Hippocampal formation (tissue), 2 donors: ENCODE data around the gene SLFN11.
A peak's percentile ranks its signal among the peaks of the same experiment; 100 is the strongest.
"Not testable (repeated sequence)": the region's sequence is repeated elsewhere in the genome, so short reads cannot be mapped to it uniquely, and the experiment has no call there.

Experiments used
- DNase-seq, 2 donors: peaks; one replicate each; lab custom pipeline; 2025; lab: John Stamatoyannopoulos, UW

Gene SLFN11

DNA sequence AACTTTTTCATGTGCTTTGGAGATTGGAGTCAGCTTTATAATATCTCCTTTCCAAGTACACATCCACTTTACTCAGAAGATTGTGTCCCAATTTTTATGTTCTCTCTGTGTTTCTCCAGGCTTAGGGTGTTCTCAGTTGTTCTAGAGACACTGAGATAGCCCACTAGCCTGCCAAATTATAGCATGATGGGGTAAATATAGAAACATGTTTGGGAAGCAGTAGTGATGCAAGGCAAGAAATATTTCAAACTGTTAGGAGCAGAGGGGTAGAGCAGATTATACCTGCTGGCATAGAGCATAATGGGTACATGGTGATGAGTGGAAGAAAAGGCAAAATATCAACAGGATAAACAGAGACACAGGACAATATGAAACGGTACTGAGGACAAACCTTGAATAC lies 12.4 kb downstream of the SLFN11 start:
- no peak for DNase-seq

DNA sequence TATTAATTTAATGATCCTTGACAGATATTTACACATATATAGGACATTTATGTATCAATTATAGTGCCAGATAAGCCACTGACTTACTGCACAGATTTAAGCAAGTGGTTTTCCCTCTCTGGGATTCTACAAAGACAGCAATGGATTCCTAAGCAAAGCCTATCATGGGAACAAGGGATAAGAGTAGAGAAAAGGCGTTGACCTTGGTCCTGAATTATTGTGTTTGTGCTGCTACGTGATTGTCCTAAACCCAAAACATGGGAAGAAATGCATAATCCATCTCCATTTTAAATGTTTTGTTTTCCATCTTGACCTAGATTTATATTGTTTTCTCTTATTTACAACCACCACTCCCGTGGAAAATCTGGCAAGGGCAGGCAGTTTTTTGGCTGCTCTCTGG lies 14.0 kb downstream of the SLFN11 start:
- no peak for DNase-seq

DNA sequence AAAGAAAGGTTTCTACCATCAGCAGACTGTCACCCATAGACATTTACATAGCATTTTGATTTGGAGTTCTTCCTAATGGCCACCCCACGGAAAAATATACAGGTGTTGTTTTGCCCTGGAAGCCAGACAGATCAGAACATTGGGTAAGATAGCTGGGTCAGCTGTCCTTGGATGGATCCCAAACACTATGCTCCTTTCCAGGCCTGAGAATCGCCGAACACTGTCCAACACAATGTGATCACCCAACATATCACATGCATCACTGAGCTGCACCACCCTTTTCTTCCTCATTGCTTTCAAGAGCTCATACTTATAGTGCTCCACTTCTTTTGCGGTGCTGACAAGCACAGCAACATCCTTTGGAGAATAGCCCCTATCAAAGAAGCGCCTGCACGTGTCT lies 21.1 kb downstream of the SLFN11 start:
- no peak for DNase-seq

DNA sequence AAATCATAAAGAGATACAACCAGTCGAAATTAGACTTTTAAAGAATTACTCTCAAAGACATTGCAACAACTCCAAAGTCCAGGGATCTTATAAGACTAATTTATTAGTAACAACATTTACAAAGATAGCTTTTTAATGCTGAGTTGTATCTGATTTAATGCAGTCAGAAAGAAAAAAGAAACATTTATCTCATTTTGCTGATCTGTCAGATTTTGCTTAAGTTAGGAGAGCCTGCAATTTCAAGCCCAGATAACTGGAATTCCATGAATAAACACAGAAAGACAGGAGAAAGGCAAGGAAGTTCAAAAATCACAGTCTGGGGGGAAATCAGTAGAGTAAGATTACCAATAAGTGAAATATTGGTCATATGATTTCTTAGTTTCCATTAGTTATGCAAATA lies 22.9 kb downstream of the SLFN11 start:
- DNase-seq, result no peak

DNA sequence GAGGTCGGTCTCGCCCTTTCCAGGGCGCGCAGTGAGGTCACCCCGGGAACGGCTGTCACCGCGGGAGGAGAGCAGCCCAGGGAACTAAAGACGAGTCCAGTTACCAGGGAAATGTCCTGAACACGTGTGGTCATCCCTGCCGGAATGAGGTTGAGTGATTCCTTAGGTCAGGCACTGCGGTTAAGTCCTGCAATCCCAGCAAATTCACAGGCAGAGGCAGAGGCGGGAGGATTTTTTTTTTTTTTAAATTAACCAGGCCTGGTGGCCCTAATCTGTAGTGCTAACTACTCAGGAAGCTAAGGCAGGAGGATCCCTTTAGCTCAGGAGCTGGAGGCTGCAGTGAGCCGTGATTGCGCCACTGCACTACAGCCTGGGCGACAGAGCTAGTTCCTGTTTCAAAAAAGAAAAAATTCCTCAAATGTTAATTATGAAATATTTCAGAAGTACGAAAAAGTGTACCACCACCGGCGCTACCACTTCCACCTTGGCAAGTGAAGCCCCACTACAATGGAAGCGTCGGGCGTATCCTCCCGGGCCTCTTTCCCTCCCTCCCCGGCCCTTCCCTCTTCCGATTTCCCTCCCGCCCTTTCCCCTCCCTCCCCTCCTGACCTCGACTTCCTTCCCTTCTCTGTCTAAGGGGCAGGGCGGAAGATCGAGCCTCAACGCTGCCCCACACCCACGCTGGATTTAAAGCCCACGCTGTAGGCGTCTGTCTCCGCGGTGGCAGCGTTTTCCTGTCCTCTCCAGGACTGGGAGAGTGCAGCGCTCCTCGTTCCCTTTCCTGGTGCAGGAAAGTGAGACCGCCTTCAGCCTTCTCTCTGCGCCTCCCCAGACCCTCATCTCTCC lies 27.3 kb downstream of the SLFN11 start:
- DNase-seq, result peak in 1 of 2 donors; percentile 19

DNA sequence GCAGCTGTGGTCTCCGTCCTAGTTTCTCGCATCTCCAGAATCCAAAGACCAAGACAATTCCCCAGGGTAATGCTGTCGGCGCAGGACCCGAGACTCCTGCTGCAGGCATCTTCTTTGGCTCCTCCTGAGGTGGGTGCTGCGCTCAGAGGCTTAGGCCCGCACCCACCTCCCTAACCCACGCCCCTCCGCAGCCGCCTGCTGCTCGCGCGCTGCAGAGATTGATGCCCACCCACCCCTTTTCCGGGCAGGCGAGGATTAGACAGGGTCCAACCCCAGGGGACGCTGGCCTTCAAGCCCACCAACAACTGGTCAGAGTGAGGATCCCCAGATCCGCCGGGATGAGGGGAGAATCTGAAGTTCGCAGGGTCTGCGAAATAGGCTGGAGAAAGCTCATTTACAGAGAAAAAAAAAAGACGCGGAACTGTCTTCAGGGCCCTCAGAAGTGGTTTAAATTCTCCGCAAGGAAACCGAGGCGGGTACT lies 27.9 kb downstream of the SLFN11 start:
- DNase-seq, result no peak

DNA sequence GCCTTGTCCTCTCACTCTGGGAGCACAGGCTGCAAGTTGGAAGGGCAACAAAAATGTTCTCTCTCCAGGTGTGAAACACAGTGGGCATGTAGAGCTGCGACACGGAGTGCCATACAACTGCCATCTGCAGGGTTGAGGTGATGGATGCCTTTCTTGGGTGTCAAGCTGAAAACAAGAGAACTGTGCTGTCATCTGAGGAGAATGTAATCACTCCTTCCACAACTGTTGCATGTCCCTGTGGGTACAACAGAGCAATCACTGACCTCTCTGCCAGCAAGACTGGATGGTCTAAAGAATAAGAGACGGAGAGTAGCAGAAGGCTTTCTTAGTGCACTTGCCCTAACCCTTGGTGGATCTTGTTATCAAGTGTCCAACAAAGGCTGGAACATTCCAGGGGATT lies 29.2 kb downstream of the SLFN11 start:
- DNase-seq, result no peak

DNA sequence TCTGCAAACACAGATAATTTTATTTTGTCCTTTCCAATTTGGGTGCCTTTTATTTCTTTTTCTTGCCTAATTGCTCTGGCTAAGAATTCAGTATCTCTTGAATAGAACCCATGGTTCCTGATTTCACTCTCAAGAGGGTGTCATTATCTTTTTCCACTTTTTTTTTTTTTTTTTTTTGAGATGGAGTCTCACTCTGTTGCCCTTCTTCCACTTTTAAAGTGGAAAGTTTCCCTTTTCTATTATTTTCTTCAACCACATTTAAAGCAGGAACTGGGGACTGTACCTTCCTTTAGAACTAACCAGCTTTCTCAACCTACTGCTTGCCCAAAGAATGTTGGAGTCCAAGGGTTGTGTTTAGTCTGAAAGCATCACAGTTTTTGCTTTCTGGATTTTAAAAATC lies 31.1 kb downstream of the SLFN11 start:
- no peak for DNase-seq

DNA sequence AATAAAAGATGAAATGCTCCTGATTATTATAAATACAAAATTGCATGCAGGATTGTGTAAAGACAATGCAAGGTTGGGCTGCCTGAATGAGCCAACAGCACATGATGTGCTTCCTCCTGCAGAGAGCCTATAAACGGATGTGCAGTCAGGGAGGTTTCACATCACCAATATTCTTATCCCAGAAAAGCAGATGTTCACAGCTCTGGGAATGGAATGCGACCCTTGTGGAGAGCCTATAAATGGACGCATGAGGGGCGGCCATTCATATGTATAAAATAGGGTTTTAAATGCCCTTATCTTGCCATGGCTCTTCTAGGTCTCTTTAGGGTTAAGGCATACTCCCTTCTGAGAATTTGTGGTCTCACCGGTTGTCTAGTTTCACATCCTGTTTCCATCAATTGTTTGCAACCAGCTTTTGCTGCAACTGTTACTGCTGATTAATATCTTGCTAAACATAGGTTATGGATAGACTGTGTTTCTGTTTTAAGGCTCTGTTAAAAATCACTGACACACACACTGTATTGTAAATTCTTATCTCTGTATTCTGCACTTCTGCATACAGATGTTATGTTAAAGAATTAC lies 31.9 kb downstream of the SLFN11 start:
- no peak for DNase-seq

DNA sequence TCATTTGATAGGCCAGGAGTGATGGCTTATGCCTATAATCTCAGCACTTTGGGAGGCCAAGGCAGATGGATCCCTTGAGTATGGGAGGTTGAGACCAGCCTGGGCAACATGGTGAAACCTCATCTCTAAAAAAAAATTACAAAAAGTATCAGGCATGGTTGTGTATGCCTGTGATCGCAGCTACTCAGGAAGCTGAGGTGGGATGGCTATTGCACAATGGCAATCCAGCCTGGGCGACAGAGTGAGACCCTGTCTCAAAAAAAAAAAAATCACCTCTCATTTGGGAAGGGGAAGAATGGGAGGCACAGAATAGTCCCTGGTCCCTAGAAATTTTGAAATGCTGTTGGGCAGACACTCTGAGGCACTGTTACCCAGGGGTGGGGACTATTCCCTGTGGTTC lies 35.2 kb downstream of the SLFN11 start:
- no peak for DNase-seq

DNA sequence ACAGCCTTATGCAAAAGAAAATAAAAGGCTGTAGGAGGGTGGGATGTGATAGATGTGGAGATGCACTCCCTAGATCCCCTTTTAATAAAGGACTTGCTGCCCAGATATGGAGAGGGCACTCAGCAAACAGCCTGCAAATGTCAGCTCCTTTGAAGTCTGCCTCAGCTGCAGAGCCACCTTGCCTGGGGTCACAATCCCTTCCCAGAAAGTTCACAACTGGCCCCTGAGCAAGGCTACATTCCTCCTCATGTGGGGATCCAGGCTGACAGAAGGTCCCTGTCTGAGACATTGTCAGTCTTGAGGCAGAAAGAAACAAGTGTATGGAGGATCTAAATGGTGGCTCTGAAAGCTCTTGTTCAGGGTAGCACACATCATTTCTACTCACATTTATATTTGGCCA lies 36.1 kb downstream of the SLFN11 start:
- no peak for DNase-seq

DNA sequence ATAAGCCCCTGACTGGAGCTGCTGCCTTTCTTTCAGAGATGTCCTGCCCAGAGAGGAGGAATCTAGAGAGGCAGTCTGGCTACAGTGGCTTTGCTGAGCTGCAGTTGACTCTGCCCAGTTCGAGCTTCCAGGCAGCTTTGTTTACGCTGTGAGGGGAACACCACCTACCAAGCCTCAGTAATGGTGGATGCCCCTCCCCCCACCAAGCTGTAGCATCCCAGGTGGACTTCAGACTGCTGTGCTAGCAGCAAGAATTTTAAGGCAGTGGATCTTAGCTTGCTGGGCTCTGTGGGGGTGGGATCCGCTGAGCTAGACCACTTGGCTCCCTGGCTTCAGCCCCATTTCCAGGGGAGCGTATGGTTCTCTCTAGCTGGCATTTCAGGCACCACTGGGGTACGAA lies 39.8 kb downstream of the SLFN11 start:
- DNase-seq, result not testable (repeated sequence)

DNA sequence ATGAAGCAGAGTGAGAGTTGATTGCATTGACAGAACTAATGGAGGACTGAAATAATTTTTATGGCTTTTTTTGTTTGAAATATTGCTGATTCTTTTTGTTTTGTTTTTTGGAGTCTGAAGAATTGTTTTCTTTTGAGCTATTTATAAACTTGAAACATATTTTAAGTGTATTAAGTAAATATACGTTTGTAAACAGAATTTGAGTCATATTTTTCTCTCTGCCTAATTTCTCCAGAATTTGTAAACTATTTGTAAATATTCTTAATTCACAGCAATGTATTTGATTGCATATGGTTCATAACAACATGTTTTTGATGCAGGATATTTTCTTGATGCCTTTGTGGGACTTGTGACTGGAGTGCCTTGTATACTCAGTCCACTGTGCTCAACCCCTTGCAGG lies 50.7 kb downstream of the SLFN11 start:
- DNase-seq, result no peak

DNA sequence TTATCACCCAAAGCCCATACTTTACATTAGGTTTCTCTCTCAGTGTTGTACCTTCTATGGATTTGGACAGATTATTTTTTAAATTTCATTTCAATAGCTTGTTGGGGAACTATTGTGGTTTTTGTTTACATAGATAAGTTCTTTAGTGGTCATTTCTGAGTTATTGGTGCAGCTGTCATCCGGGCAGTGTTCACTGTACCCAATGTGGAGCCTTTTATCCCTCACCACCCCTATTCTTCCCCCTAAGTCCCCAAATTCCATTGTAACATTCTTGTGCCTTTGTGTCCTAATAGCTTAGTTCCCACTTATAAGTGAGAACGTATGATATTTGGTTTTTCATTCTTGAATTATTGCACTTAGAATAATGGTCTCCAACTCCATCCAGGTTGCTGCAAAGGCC lies 57.5 kb downstream of the SLFN11 start:
- no peak for DNase-seq

DNA sequence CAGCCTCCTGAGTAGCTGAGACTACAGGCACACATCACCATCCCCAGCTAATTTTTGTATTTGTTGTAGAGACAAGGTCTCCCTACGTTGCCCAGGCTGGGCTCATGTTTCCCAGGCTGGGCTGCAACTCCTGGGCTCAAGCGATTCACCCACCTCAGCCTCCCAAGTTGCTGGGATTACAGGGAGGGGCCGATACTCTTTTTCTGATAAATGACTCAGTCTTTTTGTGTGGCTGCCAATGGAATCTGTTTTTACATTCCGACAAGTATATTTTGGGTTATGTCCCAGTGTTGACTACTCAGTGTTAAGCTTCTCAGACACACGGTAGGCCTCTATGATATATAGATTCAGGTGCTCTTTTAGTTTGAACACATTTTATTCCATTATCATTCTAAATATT lies 58.1 kb downstream of the SLFN11 start:
- no peak for DNase-seq

DNA sequence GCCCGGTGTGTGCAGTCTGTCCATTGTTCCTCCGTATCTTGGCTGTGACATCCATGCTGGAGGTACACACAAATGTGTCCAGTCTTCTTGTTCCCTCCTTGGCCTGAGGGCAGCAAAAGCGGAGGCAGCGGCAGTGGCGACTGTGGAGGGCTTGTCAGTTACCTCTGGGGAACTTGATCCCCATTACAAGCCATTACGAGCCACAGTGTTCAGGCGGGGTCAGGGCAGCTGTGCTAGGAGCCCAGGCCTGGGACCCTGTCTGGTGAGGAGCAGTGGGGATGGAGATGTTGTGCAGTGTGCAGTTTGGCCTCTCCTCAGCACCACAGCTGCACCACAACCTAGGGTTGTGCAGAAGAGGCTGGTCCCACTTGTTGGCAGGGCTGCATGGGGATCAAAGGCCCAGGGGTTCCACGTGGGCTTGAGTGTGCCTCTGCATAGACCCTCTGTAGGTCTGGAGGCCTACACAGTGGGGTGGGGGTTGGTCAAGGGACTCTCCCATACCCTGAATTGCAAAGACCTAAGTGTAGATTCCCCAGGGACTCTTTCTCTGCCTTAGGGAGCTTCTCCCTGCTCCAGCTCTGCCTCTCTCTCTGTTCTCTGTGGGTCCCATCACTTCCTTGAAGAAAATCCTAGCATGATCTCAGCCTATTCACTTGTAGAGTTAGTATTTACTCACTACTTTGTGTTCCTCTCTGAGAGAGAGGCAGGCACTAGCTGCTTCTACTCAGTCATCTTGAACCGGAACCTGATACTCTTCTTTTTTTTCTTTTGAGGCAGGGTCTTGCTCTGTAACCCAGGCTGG lies 58.8 kb downstream of the SLFN11 start:
- DNase-seq, result no peak

DNA sequence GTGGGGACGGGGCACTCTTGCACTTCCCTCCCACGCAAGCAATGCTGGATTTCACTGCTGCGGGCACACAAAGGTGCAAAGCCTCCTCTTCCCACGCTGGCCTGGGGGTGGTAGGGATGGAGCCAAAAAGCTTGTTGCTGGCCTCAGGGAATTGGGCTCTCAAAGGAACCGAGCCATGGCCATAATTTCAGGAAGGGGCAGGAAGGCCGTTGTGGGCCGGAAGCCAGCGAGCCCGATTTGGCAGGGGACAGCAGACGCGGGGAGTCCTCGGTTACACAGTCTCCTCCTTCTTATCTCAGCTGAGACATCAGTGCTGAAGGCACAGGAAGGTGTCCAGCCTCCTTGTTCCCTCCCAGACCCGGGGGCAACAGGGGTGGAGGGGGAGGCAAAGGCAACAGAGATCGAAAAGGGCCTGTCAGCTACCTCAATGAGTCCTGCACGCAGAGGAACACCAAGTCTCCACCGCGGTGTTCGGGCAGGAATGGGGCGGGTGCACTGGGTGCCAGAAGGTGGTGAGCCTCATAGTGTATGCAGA lies 59.5 kb downstream of the SLFN11 start:
- peak in 1 of 2 donors; percentile 2 for DNase-seq

DNA sequence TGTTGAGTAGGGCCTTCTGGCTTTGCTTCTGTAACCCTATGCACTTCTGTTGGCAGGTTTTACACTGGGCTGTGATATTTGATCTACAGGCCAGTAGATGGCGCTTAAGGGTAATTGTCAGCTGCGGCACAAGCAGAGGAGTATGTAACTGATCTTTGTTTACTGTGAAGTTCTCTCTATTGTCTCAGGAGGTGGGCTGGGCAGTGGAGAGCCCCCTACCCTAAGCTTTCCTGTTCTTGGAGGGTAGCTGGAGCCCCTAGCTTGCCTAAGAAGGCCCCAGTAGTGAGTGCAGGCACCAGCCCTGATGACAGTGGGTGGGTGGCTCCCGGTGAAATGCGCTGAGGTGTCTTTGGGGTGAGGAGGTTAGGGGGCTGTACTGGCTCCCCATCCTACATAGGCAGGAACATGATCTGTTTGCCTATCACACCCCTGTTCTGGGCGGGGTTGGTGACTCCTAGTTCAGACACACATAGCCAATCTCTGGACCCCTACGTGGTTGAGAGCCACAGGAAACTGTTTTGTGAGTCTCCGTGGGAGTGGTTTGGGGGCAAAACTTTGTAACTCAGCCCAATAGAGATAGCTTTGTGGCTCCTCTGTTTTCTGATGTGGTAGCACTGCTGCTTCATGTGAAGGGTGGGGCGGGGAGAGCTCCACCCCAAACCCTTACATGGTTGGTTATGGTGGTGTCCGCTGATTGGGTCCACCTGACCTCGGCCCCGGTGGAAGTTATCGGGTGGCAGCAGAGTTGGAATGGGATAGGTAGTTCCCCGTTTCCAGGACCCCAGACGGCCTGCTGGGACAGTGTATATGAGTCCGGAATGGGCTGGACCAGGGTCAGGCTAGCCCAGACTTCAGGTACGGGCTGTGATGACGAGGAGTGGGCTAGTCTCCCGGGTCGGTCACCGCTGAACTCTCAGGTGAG lies 60.4 kb downstream of the SLFN11 start:
- DNase-seq, result peak; percentile 3 to 20

DNA sequence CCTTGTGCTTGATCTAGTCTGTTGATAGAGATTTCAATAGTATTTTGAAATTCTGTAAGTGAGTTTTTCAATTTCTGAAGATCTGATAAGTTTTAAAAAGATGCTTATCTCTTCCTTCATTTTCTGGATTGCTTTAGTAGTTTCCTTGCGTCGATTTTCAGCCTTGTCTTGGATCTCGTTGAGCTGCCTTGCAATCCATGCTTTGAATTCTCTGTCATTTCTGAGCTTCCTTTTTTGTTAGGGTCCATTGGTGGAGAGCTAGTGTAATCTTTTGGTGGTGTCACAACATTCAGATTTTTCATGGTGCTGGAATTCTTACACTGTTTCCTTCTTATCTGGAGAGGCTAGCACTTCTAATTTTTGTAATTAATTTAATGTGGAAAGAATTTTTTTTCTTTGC lies 61.1 kb downstream of the SLFN11 start:
- no peak for DNase-seq

DNA sequence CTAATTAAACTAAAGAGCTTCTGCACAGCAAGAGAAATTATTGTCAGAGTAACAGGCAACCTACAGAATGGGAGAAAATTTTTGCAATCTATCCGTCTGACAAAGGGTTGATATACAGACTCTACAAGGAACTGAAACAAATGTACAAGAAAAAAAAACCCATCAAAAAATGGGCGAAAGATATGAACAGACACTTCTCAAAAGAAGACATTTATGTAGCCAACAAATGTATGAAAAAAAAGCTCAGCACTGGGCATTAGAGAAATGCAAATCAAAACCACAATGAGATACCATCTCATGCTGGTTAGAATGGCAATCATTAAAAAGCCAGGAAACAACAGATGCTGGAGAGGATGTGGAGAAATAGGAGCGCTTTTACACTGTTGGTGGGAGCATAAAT lies 64.1 kb downstream of the SLFN11 start:
- DNase-seq, result not testable (repeated sequence)
